Embryonic facial prominence (tissue), 1 donor: ENCODE results near the gene ST7.

ENCODE experiments used
- DNase-seq: peaks from one replicate; pipeline ENCODE4 v3.0.0-alpha.2; 2016; ENCODE audit errors: extremely low spot score

ST7 gene

GRCh38 chr7:117127585-117128168 lies 174.4 kb downstream of the ST7 start:
- peak; percentile 21 for DNase-seq

GRCh38 chr7:117129521-117129955 lies 176.2 kb downstream of the ST7 start:
- no peak for DNase-seq

GRCh38 chr7:117130262-117130661 lies 177.0 kb downstream of the ST7 start:
- DNase-seq: no peak

- DNase-seq: no peak
Measured at GRCh38 chr7:117132321-117133120, 179.2 kb downstream of the ST7 start.

GRCh38 chr7:117133125-117133524 lies 179.8 kb downstream of the ST7 start:
- DNase-seq: no peak

- no peak for DNase-seq
Measured at GRCh38 chr7:117134411-117134810, 181.1 kb downstream of the ST7 start.

- DNase-seq: no peak
Measured at GRCh38 chr7:117134889-117135552, 181.7 kb downstream of the ST7 start.

GRCh38 chr7:117135553-117135891 lies 182.2 kb downstream of the ST7 start:
- DNase-seq: no peak

GRCh38 chr7:117137868-117138267 lies 184.6 kb downstream of the ST7 start:
- no peak for DNase-seq

GRCh38 chr7:117138495-117138894 lies 185.2 kb downstream of the ST7 start:
- DNase-seq: no peak

- no peak for DNase-seq
Measured at GRCh38 chr7:117138981-117139380, 185.7 kb downstream of the ST7 start.

GRCh38 chr7:117139397-117139984 lies 186.2 kb downstream of the ST7 start:
- no peak for DNase-seq

- no peak for DNase-seq
Measured at GRCh38 chr7:117140921-117141320, 187.6 kb downstream of the ST7 start.

GRCh38 chr7:117143066-117143465 lies 189.8 kb downstream of the ST7 start:
- DNase-seq: no peak

GRCh38 chr7:117143580-117143979 lies 190.3 kb downstream of the ST7 start:
- no peak for DNase-seq

GRCh38 chr7:117145333-117145732 lies 192.0 kb downstream of the ST7 start:
- DNase-seq: no peak

- no peak for DNase-seq
Measured at GRCh38 chr7:117146059-117146458, 192.8 kb downstream of the ST7 start.

GRCh38 chr7:117146511-117146910 lies 193.2 kb downstream of the ST7 start:
- DNase-seq: no peak

- no peak for DNase-seq
Measured at GRCh38 chr7:117148971-117149370, 195.7 kb downstream of the ST7 start.

- no peak for DNase-seq
Measured at GRCh38 chr7:117149692-117150091, 196.4 kb downstream of the ST7 start.

GRCh38 chr7:117152213-117153007 lies 199.1 kb downstream of the ST7 start:
- no peak for DNase-seq

GRCh38 chr7:117153016-117153545 lies 199.8 kb downstream of the ST7 start:
- DNase-seq: no peak
